SU-DHL-6 (cell line): Measurements from ENCODE around the gene EMP3.

Experiments used
- H2AFZ ChIP-seq: fragments of 200-600 bp; sonication (generic); 2 replicates; pipeline ENCODE4 v1.6.1; 2014; ENCODE audit warnings: low read depth, mild to moderate bottlenecking, moderate library complexity, mixed read lengths, antibody characterized with exemption, low read length; ENCODE audit not compliant: severe bottlenecking
- H3F3A ChIP-seq: fragments of 200-600 bp; shearing (Covaris generic); 2 replicates; pipeline ENCODE4 v1.6.0; 2016; ENCODE audit warnings: antibody characterized with exemption, mild to moderate bottlenecking; ENCODE audit not compliant: insufficient read depth
- H3K27ac ChIP-seq: fragments of 200-600 bp; sonication (generic); 2 replicates; pipeline ENCODE4 v1.5.1; 2016; ENCODE audit warnings: low read depth, mild to moderate bottlenecking, low read length, moderate library complexity, mixed read lengths
- H3K27me3 ChIP-seq: fragments of 200-600 bp; sonication (generic), shearing (Covaris generic); 2 replicates; pipeline ENCODE4 v1.6.0; 2014; ENCODE audit warnings: mild to moderate bottlenecking, low read length
- H3K36me3 ChIP-seq: fragments of 200-600 bp; sonication (generic); 2 replicates; pipeline ENCODE4 v1.6.1; 2014; ENCODE audit warnings: mild to moderate bottlenecking, low read length, mixed read lengths
- H3K4me2 ChIP-seq: fragments of 300-600, 200-600 bp; shearing (Covaris generic), sonication (generic); 2 replicates; pipeline ENCODE4 v1.6.0; 2014; ENCODE audit warnings: low read length, low read depth, mild to moderate bottlenecking; ENCODE audit not compliant: poor library complexity, severe bottlenecking
- H3K4me3 ChIP-seq: fragments of 200-600 bp; sonication (generic); 2 replicates; pipeline ENCODE4 v1.5.1; 2014; ENCODE audit warnings: antibody characterized with exemption, low read length, mild to moderate bottlenecking, mixed read lengths; ENCODE audit not compliant: insufficient read depth, poor library complexity, severe bottlenecking
- H3K79me2 ChIP-seq: fragments of 200-600 bp; sonication (generic); 2 replicates; pipeline ENCODE4 v1.6.1; 2014; ENCODE audit warnings: mild to moderate bottlenecking, low read length, moderate library complexity; ENCODE audit not compliant: insufficient read depth
- H3K9ac ChIP-seq: fragments of 200-600 bp; sonication (generic); 2 replicates; pipeline ENCODE4 v1.7.0; 2014; ENCODE audit warnings: mild to moderate bottlenecking, low read length
- H3K9me2 ChIP-seq: fragments of 200-600 bp; sonication (generic); replicated peaks from 2 replicates; pipeline ENCODE4 v1.6.1; 2014; ENCODE audit warnings: low read length; ENCODE audit not compliant: insufficient read depth
- H3K9me3 ChIP-seq: fragments of 200-600 bp; sonication (generic); 2 replicates; pipeline ENCODE4 v1.6.1; 2014; ENCODE audit warnings: low read length, mixed read lengths; ENCODE audit not compliant: insufficient read depth
- H4K20me1 ChIP-seq: fragments of 200-600 bp; sonication (generic); 2 replicates; pipeline ENCODE4 v1.6.1; 2014; ENCODE audit warnings: low read depth, mild to moderate bottlenecking, antibody characterized with exemption, low read length, moderate library complexity, mixed read lengths
- EZH2phosphoT487 ChIP-seq: fragments of 200-600 bp; sonication (generic), shearing (Covaris generic); conservative IDR thresholded peaks from 2 replicates; pipeline ENCODE4 v1.6.1; 2018; ENCODE audit warnings: mild to moderate bottlenecking, antibody characterized with exemption, low read length, moderate library complexity, mixed read lengths
- TF ChIP-seq, protein P1 (sequence below): fragments of 200-600 bp; sonication (generic); IDR thresholded peaks from one replicate; pipeline ENCODE4 v1.5.1; 2017; ENCODE audit warnings: antibody characterized with exemption, mild to moderate bottlenecking, low read length, moderate library complexity; ENCODE audit not compliant: insufficient read depth, poor library complexity, severe bottlenecking

Gene EMP3

DNA sequence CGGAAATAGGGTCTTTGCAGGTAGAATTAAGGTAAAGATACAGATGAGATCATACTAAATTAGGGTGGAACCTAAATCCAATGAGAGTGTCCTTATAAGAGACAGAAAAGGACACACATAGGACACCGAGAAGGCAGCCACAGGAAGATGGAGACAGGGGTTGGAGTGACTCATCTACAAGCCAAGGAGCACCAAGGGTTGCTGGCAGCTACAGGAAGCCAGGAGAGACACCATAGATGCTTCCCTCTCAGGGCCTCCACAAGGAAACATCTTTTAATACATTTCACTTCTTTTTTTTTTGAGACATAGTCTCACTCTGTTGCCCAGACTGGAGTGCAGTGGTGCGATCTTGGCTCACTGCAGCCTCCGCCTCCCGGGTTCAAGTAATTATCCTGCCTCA, 28.3 kb downstream of the EMP3 start:
- Histone ChIP-seq H3K9ac (no peak overlapping the region), H3K4me3 (no peak overlapping the region), H3K36me3 (no peaks in the 10 kb centered on the region), H4K20me1 (no peaks in the 10 kb centered on the region), H3K9me2 (no peaks in the 10 kb centered on the region), H3K9me3 (no peaks in the 10 kb centered on the region), H2AFZ (no peak overlapping the region), H3K4me2 (no peak overlapping the region), H3F3A (no peaks in the 10 kb centered on the region), H3K27ac (no peak overlapping the region), H3K27me3 (no peaks in the 10 kb centered on the region), H3K79me2 (no peaks in the 10 kb centered on the region)
- TF ChIP-seq, protein P1, sequence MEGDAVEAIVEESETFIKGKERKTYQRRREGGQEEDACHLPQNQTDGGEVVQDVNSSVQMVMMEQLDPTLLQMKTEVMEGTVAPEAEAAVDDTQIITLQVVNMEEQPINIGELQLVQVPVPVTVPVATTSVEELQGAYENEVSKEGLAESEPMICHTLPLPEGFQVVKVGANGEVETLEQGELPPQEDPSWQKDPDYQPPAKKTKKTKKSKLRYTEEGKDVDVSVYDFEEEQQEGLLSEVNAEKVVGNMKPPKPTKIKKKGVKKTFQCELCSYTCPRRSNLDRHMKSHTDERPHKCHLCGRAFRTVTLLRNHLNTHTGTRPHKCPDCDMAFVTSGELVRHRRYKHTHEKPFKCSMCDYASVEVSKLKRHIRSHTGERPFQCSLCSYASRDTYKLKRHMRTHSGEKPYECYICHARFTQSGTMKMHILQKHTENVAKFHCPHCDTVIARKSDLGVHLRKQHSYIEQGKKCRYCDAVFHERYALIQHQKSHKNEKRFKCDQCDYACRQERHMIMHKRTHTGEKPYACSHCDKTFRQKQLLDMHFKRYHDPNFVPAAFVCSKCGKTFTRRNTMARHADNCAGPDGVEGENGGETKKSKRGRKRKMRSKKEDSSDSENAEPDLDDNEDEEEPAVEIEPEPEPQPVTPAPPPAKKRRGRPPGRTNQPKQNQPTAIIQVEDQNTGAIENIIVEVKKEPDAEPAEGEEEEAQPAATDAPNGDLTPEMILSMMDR, result no peak
- no peak for TF ChIP-seq EZH2phosphoT487

- no peaks in the 10 kb centered on the region for H3K9me2 ChIP-seq
- H3K9me3 ChIP-seq, result no peaks in the 10 kb centered on the region
- H3K79me2 ChIP-seq, result no peaks in the 10 kb centered on the region
- H3K4me3 ChIP-seq, result no peak overlapping the region
- no peaks in the 10 kb centered on the region for H3K36me3 ChIP-seq
- no peaks in the 10 kb centered on the region for H3K27me3 ChIP-seq
- H4K20me1 ChIP-seq, result no peaks in the 10 kb centered on the region
- TF ChIP-seq EZH2phosphoT487, result no peak
- TF ChIP-seq, protein P1, result no peak
- no peak overlapping the region for H3K4me2 ChIP-seq
- H3K27ac ChIP-seq, result no peak overlapping the region
- H3F3A ChIP-seq, result no peaks in the 10 kb centered on the region
- no peak overlapping the region for H2AFZ ChIP-seq
- H3K9ac ChIP-seq, result no peak overlapping the region
Measured at GRCh38 chr19:48354332-48354992, 29.1 kb downstream of the EMP3 start.

DNA sequence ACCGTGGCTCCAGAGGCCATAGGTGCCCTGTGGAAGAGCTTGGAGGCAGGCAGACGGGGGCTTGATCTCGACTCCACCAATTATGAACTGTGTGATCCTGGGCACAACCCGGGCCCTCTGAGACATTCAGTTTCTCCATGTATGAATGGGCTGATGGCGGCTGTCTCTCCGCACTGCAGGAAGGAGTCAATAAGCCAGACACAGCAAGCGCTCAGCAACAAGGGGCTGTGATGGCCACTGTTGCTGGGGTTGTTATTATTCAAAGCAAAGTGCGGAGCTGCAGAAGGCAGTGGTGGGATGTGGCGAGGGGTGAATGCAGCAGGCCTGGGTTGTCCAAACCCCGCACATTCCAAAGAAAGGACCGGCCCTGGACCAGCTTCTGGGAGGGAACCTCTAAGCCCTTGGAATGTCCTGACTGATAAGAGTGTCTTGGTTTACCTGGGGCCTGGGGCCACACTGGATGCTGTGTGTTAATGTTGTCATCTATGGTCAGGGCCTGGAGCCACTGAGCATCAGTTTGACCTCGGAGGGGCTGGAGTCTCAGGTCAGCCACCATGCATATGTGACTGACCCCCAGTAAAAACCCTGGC, 30.1 kb downstream of the EMP3 start:
- Histone ChIP-seq H3K36me3 (no peaks in the 10 kb centered on the region), H3F3A (no peaks in the 10 kb centered on the region), H3K4me3 (no peak overlapping the region), H3K4me2 (no peak overlapping the region), H2AFZ (no peak overlapping the region), H3K9me2 (no peaks in the 10 kb centered on the region), H3K9ac (no peak overlapping the region), H4K20me1 (no peaks in the 10 kb centered on the region), H3K27ac (no peak overlapping the region), H3K9me3 (no peaks in the 10 kb centered on the region), H3K79me2 (no peaks in the 10 kb centered on the region), H3K27me3 (no peaks in the 10 kb centered on the region)
- TF ChIP-seq, protein P1, result no peak
- no peak for TF ChIP-seq EZH2phosphoT487
